Activated CD8-positive, alpha-beta memory T cell treated with anti-CD3 and anti-CD28 coated beads for 48 hours (primary cell): ENCODE measurements around the gene HNRNPA0.

Source experiments
- DNase-seq, 3 experiments: peaks; one replicate each; pipeline ENCODE4 v3.0.0-alpha.2; 2020; ENCODE audit warnings: low read depth in 2 of 3, low spot score in 2 of 3

HNRNPA0 gene

DNA sequence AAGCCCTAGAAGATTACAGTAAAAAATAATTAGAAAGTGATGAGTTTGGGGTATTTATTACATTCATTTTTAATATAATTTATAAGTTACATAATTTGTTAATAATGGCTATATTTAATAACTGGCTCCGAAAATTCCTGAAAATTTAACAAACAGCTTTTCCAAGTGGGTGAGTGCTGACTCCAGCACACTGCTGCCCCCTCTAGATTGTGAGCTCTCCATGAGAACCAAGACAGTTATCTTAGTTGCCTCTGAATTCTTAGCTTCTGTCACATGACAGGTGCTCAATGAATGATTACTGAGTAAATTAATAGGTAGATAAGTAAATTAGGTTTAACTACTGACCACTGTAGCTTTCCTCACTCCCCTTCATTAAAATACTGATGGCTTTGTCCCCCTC, 26.1 kb downstream of the HNRNPA0 start:
- no peak for DNase-seq

DNA sequence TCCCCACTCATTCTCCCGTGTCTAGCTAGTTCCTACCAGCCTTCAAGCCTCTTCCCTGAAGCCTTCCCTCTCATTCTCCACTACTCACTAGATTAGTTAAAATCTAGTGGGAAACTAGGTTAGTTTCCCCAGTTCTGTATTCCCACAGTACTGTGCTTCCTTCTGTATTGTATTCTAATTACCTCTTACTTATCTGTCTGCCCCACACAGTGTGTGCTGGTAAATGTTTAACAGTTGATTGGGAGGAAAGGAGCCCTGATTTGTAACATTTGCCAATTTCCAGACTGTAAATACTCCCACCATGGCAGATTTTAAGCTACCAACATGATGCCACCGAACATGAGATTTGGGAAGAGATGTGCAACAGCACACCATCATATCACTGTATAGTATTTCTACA, 26.5 kb downstream of the HNRNPA0 start:
- DNase-seq: no peak

DNA sequence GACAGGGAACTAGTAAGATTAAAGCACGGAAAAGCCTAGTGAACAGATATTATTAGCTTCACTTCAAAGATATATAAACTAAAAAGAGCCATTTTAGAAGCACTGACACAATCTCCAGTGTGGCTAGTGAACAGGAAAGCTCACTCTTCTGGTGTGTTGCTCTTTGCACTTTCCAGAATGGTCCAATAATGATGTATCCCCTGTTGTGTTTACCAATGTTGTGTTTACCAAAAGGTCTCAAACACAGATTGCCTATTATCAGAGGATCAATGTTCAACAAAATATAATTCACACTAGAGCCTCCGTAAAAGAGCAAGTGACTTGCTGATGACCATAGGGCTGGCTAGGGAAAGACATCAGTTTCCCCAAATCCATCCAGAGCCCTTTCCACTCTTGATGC, 29.9 kb downstream of the HNRNPA0 start:
- no peak for DNase-seq

DNA sequence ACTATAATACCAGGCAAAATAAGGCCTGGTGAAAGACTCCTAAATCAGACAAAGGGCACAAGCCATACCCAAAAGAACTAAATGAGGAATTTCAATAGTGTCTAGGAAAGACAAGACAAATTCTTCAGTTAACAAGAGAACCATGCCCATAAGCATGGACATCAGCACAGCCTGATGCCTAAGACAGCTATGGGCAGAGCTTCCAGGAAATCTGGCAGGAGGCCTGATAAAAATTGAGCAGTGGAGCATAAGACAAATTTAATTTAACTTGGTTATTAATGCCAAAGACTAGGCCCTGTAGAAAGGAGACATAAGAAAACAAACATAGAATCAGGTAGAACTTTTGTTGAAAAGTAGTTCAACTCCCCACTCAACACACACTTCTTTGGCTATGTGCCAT, 35.6 kb downstream of the HNRNPA0 start:
- DNase-seq: no peak

DNA sequence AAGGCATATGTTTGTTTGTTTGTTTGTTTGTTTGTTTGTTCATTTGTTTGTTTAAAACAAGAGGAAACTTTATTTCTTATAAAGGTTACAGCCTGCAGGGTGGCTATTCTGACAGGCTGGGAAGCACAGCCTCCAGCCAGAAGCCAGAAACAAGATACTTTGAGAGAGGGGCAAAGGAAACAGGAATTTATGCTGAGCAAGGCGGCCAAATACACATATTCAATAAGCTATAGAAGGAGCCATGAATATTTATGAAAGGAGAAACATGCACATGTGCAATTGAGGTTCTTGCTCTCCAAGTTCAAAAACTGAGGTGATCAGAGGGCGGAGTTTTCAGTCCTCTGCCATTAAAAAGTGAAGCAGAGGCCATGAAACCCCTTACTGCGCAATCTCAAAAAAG, 37.8 kb downstream of the HNRNPA0 start:
- DNase-seq: no peak

DNA sequence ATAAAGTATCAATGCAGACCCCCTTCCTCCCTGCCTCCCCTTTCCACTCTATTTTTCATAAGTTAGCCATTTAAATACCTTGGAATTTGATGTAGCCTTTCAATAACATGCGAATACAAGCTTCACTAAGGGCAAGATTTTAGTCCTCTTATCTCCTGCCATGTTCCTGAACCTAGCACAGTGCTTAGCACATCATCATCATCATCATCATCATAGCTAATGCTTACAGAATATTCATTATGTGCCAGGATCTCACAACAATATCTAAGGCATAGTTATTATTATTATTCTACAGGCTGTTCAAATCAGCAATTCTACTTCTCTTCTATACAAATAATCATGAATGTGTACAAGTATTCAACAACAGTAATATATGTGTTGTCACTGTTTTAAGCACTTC, 38.7 kb downstream of the HNRNPA0 start:
- no peak for DNase-seq

DNA sequence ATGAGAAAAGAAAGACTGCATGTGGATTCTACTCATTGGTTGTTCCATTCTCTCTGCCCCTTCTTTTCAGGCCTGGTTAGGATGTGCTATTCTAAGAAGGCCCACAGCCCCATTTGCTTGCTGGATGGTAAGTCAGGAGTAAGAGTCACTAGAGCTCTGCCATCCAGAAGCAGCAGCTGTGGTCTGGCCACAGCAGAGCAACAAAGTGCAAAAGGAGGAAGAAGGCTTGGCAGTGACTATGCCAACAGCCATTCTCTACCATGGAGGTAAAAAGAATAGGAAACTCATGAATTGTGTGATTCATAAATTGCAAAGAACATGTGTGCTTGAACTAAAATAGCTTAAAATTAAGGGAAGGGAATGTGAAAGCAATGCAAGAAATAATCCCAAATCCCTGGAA, 39.2 kb downstream of the HNRNPA0 start:
- no peak for DNase-seq

DNA sequence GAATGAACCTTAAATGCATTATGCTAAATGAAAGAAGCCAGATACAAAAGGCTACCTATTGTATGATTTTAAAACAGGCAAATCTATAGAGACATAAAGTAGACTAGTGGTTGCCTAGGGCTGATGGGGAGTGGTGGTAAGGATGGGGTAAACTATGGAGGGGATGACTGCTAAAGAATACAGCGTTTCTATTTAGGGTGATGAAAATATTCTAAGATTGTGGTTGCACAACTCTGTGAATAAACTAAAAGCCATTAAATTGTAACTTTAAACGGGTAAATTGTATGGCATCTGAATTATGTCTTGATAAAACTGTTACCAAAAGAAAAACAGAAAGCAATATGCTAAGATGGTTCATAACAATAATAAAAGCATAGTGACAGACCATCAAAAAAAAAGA, 39.7 kb downstream of the HNRNPA0 start:
- DNase-seq: no peak

DNA sequence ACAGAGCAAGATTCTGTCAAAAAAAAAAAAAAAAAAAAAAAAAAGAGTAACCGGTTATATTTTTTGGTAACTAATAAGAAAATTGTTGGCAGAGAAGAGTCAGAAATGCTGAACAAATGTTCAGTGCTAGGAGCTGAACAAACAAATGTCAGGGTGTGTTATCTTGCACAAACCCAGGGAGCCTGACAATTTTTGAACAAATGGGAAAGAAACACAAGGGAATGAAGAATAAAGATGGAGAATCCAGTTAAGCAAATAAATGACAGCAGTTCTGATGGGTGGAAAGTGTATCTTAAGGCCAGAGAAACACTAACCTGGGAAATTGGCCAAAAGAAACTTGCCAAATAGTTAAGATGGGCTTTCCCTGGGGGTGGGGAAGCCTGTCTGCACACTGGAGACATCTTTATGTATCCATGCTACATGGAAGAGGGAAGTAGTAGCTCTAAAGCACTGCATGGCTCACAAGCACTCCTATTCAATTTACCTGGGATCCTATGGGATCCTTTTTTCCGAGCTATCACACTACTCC, 42.0 kb downstream of the HNRNPA0 start:
- DNase-seq: no peak

DNA sequence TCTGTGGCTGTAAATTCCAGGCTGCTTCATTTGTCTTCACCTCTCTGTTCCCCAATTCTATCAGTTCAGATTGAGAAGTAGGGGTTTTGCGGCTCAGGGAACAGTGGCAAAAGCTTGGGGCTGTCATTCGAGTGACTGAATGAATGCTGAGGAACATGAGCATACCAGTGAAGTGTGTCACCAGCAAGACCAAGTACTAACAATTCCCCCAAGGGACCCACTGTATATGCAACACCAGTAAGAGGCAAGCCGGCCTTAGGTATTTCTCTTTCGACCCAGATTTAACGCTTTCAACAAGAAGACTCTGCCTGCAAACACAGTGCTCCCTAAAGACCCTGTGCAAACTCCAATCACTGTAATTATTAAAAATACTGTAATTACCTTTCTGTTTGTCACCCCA, 44.1 kb downstream of the HNRNPA0 start:
- no peak for DNase-seq

DNA sequence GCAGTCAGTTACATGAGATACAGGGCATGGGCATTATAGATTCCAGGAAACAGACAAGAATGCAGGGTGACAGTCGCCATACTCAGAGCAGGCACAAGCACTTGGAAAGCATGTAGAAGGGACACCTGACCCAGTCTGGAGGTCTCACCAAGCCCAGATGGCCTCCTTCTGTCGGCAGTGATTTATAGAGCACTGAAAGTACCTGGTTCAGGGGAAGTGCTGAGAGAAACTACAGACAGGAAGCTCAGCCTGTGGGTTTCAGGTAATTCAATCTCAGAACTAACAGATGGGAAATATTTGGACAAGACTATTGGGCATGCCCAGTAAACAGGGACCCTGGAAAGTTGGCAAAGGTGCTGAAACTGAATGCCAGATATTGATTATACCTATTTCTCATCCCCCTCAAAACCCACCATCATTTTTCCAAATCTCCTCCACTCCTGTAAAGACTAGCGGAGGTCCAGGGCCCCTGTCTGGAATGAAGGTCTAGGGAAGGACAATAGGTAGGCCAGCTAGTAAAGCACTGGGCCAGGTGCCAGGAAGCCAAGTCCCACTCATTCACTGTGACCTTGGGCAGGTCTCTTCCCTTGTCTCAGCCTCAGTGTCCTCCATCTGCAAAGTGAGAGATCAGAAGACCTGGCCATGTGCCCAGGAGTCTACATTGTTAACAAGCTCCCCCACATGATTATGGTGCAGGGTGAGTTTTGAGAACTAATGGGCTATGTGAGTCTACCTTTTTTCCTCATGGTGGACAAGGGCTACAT, 45.2 kb downstream of the HNRNPA0 start:
- no peak for DNase-seq

DNA sequence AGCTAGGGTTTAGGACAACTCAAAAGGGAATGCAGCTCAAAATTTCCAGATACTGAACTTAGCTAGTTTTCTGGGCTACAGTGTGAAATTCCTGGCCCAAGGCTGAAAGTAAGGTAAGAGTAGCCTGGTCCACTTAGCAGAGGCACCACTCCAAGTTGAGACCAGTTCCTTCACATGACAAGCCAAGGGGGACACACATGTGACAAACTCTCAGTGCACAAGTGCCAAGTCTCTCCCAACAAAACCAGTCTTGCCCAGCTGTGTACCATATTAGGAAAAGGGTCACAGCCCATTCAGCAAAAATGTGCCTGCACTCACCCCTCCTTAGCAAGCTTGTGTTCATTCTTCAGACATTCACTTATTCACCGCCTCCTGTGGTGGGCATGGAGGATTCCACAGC, 46.1 kb downstream of the HNRNPA0 start:
- no peak for DNase-seq

DNA sequence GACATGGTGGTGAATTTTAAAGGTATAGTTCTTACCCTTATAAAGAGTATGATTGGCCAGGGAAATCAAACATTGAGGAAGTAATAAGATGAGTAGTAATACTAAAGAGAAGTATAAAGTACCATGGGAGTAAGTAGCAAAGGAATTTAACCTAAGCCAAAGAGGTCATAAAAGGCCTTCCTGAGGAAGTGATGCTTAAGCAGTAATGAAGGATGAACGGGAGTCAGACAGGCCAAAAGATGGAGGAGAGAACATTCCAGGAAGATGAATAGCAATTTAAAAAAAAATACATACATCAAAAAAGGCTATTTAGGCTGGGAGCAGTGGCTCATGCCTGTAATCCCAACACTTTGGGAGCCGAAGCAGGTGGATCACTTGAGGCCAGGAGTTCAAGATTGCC, 47.3 kb downstream of the HNRNPA0 start:
- DNase-seq: no peak

DNA sequence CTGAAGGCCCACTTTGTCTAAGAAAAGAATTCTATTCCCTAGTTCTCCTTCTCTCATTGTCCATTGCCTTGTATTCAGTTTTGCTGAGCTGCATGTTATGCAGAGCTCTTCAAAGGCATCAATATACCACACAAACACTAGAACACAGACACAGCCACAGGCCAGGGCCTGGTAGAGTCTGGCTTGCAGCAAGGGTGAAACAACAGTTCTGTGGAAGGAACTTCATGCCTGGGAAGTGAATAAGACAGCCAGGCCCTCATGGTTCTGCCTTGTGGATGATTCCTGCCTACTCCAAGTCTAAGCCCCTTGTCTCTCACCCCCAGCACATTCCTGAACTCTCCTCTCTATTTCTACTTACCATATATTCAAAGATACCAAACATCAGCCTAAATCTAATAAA, 49.1 kb downstream of the HNRNPA0 start:
- DNase-seq: no peak

DNA sequence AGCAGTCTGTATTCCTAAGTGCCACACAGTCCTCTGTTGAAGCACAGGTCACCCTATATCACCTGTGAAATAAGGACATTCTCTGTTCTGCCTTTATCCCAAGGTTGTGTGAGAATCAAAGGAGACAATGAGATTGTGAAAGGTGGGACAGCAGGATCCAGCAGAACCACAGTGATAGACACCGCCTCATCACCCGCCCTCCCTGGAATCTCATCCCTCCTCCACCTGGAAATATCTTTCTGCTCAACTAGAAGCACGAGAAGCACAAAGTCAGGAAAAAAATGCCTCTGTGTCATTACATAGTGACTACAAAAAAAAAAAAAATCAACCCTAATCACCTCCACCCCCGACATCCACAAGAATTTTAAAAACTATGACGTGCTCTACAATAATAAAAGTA, 50.6 kb downstream of the HNRNPA0 start:
- no peak for DNase-seq

DNA sequence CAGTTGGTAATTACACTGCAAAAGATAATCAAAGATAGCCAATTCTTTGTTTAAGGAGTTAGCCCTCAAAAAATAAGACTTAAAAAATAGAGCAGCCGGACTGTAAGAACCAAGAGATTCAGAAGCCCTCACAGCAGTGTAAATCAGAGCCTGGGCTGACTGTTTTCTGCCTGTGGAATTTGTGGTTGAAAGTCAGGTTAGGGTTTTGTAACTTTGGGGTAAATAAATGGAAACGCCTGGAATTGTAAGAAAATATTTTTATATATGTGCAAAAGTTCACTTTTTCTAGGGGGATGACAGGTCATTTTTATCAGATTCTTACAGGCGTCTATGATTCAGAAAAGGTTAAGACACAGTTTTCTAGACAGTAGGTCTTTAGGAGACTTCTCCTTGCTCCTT, 53.9 kb downstream of the HNRNPA0 start:
- DNase-seq: no peak

DNA sequence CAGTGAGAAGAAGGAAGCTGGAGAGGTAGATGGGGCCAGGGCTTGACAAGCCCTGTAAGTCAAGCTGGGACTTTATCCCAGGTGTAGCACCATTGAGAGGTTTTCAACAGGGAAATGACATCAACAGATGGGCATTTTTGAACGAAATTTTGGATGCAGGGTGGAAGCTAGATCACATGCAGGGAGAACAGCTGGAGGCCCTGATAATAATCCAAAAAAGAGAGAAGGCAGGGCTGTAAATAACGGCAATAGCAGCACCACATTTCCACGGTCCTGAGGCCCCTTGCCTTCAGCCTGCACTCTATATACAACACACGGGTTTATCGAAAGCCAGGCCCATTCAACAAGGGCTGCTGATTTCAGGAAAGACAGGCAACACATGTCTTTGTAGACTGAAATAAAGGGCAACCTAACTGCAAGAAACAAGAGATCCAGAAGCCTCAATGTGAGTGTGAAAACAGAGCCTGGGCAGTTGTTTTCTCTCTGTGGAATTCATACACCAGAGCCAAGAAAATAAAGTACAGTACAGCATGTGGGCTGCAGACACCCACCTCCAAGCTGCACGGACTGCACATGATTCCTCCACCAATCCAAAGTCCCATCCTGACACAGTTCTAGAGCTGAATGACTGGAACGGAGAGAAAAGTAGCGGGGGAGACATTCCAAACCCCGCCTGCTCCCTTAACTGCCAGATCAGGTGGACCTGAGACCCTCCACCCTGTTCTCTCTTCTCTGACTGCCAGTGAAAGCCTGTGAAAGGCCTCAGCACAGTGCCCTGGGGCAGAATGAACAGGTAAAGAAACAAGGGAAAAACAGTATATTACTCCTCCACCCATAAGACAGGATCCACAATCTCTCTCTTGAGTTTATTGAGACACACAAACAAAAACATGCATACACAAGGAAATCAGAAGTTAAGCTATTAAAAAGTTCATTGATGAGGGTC, 54.6 kb downstream of the HNRNPA0 start:
- DNase-seq: no peak

DNA sequence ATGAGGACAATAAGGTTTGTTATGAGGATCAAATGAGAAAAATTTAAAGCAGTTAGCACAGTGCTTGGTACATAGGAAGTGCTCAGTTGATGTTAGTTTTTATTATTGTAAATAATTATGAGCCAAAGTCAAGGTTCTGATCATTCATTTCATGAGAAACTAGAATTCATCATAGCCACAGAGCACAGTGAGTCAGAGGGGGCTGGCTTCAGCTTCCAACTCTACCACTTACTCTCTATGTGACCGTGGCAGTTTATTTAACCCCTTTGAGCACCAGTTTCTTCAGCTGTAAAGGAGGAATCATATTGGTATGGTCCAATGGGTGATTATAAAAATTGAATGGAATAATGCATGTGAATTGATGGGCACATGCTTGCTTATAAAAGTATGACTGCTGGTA, 57.7 kb downstream of the HNRNPA0 start:
- DNase-seq: peak in 1 of 3 experiments; percentile 4

DNA sequence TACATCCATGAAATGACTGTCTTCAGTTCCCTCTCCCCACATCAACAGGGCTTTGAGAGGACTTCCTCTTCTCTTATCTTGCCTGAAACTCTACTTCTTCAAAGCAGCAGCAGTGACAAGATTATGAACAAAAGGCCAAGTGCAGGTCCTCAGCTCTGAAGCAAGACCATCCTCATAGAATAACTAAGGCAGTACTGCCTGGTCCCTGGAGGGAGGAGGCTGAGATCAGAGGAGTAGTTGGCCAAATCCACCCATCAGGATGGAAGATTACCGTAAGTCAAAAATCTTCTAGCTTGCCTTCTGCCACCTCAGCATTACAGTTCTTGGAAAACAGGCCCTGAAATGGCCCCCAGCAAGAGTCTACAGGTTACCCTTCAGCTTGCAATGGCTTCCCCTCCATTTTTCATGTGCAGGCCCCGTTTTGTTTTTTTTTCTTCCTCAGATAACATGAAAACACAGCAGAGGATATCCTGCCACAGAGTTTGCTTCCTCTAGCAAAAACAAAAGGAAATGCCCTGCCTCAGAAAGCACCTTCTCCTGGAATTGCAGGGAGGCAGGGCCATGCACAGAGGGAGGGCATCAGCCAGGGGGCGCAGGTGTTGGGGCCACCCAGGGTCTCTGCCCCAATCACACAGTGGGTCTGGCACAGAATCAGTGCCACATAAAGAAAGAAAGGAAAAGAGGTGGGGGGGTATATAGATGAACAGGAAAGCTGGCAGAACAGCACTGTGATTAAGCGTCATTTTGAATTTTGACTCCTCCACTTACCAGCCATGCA, 58.3 kb downstream of the HNRNPA0 start:
- no peak for DNase-seq
